Left ventricle myocardium inferior (tissue), 1 donor: ENCODE results near the gene SUFU. TPM values are rescaled to one million over a fixed set of nuclear protein-coding genes. Genes with fewer than 3 reads are reported as not detected.

Source experiments
- DNase-seq: peaks from one replicate; pipeline ENCODE4 v3.0.0-alpha.2; 2020
- H3K27ac ChIP-seq: fragments of 200-600 bp; replicated peaks from 2 replicates; pipeline ENCODE4 v1.8.0; 2021
- H3K27me3 ChIP-seq: fragments of 200-600 bp; 2 replicates; pipeline ENCODE4 v1.8.0; 2021; ENCODE audit warnings: low read depth
- H3K36me3 ChIP-seq: fragments of 200-600 bp; 2 replicates; pipeline ENCODE4 v1.8.0; 2021
- H3K4me1 ChIP-seq: fragments of 200-600 bp; 2 replicates; pipeline ENCODE4 v1.8.0; 2021
- H3K4me3 ChIP-seq: fragments of 200-600 bp; 2 replicates; pipeline ENCODE4 v1.8.0; 2021; ENCODE audit warnings: mild to moderate bottlenecking, moderate library complexity
- H3K9me3 ChIP-seq: fragments of 200-600 bp; replicated peaks from 2 replicates; pipeline ENCODE4 v1.8.0; 2021
- CTCF ChIP-seq: fragments of 200-600 bp; IDR thresholded peaks from 2 replicates; pipeline ENCODE4 v1.8.0; 2021; ENCODE audit warnings: antibody characterized with exemption, mild to moderate bottlenecking, borderline replicate concordance
- intact Hi-C: fragments of 100-400 bp; cut with micrococcal nuclease; formaldehyde crosslinking; loops from one replicate; pipeline ENCODE4 v1.11.0; 2022
- total RNA-seq: library from RNA; stranded (reverse); fragmentation: NEBNext Ultra II Directional; extraction: Animal tissue kit (Norgen Biotek cat#: 25700); gene quantifications from one replicate; pipeline ENCODE4 v1.2.1, GENCODE V29; 2021
- donor health status: DM: no; HTN: yes; CAD: no; lungs with severe emphysema.

The SUFU gene
- total RNA-seq, 1 donor from 2014 or later: 7.9 TPM

- Histone ChIP-seq H3K27me3 (no peaks in the 10 kb centered on the region), H3K4me1 (peaks cover 78% of the 10 kb centered on the region), H3K27ac (peak overlapping the region; percentile 99), H3K36me3 (no peaks in the 10 kb centered on the region), H3K9me3 (no peaks in the 10 kb centered on the region), H3K4me3 (peak overlapping the region; percentile 82)
- TF ChIP-seq CTCF: no peak
- DNase-seq: peak; percentile 80
- intact Hi-C loops: no loop called here
Observed at GRCh38 chr10:102645388-102645740, 141.6 kb downstream of the SUFU start.

- Histone ChIP-seq H3K4me3 (peak overlapping the region; percentile 82), H3K27me3 (no peaks in the 10 kb centered on the region), H3K4me1 (peaks cover 84% of the 10 kb centered on the region), H3K36me3 (no peaks in the 10 kb centered on the region), H3K9me3 (no peaks in the 10 kb centered on the region), H3K27ac (peak overlapping the region; percentile 99)
- DNase-seq: peak; percentile 89
- TF ChIP-seq CTCF: peak; percentile 7
- intact Hi-C loops: no loop called here
Observed at GRCh38 chr10:102645741-102646609, 142.2 kb downstream of the SUFU start.

- H3K9me3 ChIP-seq: no peaks in the 10 kb centered on the region
- peaks cover 87% of the 10 kb centered on the region for H3K4me1 ChIP-seq
- intact Hi-C loops: no loop called here
- peak overlapping the region; percentile 99 for H3K27ac ChIP-seq
- peak overlapping the region; percentile 82 for H3K4me3 ChIP-seq
- H3K27me3 ChIP-seq: no peaks in the 10 kb centered on the region
- no peak for TF ChIP-seq CTCF
- DNase-seq: no peak
- no peaks in the 10 kb centered on the region for H3K36me3 ChIP-seq
Observed at GRCh38 chr10:102646610-102647442, 143.1 kb downstream of the SUFU start.

- Histone ChIP-seq H3K36me3 (no peaks in the 10 kb centered on the region), H3K27ac (peak overlapping the region; percentile 99), H3K9me3 (no peaks in the 10 kb centered on the region), H3K4me1 (peaks cover 91% of the 10 kb centered on the region), H3K4me3 (peak overlapping the region; percentile 82), H3K27me3 (no peaks in the 10 kb centered on the region)
- TF ChIP-seq CTCF: no peak
- no peak for DNase-seq
- intact Hi-C loops: no loop called here
Observed at GRCh38 chr10:102647443-102648268, 143.9 kb downstream of the SUFU start.
